ENCODE data around the gene SPEF1. TPM values are rescaled to one million over a fixed set of nuclear protein-coding genes. Genes with fewer than 3 reads are reported as not detected.

The SPEF1 gene
- total and polyA plus RNA-seq, 2 of the 13 experiments (the other 11 are each of a cell fraction or from before 2014, with no cell fraction given), result 0.11 to 0.27 TPM

GRCh38 chr20:3767427-3768341 is 13.6 kb downstream of the SPEF1 start, which contains the start of gene ADISSP (continued):
- TF ChIP-seq, protein P1, sequence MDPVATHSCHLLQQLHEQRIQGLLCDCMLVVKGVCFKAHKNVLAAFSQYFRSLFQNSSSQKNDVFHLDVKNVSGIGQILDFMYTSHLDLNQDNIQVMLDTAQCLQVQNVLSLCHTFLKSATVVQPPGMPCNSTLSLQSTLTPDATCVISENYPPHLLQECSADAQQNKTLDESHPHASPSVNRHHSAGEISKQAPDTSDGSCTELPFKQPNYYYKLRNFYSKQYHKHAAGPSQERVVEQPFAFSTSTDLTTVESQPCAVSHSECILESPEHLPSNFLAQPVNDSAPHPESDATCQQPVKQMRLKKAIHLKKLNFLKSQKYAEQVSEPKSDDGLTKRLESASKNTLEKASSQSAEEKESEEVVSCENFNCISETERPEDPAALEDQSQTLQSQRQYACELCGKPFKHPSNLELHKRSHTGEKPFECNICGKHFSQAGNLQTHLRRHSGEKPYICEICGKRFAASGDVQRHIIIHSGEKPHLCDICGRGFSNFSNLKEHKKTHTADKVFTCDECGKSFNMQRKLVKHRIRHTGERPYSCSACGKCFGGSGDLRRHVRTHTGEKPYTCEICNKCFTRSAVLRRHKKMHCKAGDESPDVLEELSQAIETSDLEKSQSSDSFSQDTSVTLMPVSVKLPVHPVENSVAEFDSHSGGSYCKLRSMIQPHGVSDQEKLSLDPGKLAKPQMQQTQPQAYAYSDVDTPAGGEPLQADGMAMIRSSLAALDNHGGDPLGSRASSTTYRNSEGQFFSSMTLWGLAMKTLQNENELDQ (CRISPR knock-in tag; IDR thresholded peaks at IDR 0.05; ENCODE audit: borderline replicate concordance), result peak; percentile 72; the same call in 1 of the 2 replicates
- TF ChIP-seq HOXA5 (CRISPR knock-in tag; IDR thresholded peaks at IDR 0.05), result peak; percentile 90; the same call in 1 of the 2 replicates
- no peak for TF ChIP-seq ZNF12 (CRISPR knock-in tag; IDR thresholded peaks at IDR 0.05)
- 0 out of 2 replicates have a peak, but pooled peaks have one; percentile 21 for TF ChIP-seq ZNF335 (CRISPR knock-in tag; IDR thresholded peaks at IDR 0.05)
- TF ChIP-seq ZSCAN20 (CRISPR knock-in tag; IDR thresholded peaks at IDR 0.05; ENCODE audit: borderline replicate concordance), result 0 out of 2 replicates have a peak, but pooled peaks have one; percentile 78
- no peak for TF ChIP-seq PBX2 (CRISPR knock-in tag; IDR thresholded peaks at IDR 0.05)
- TF ChIP-seq, protein P2, sequence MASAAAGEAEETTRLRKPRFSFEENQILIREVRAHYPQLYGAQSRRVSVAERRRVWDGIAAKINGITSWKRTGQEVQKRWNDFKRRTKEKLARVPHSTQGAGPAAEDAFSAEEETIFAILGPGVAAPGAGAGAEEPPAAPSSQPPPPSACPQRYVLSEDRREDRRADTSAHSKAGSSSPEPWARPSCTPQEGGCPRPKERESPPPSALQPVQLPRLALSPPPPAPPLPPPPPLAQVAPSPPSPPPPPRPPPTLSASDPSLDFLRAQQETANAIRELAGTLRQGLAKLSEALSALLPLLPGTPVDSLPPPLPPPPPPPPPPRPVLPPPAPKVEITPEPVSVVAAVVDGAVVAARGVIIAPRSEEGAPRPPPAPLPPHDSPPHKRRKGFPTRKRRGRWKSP (CRISPR knock-in tag; IDR thresholded peaks at IDR 0.05), result peak; percentile 93
- peak; percentile 94; the same call in 1 of the 2 replicates for TF ChIP-seq ZNF138 (CRISPR knock-in tag; IDR thresholded peaks at IDR 0.05; ENCODE audit: low read depth)
- TF ChIP-seq ZBTB20 (CRISPR knock-in tag; IDR thresholded peaks at IDR 0.05; ENCODE audit: borderline replicate concordance, low read depth), result peak; percentile 12
- no peak for TF ChIP-seq KAT2B (IDR thresholded peaks at IDR 0.05; ENCODE audit: borderline replicate concordance, low read depth, low read length)
- TF ChIP-seq ZNF513 (CRISPR knock-in tag; conservative IDR thresholded peaks at IDR 0.05), result peak; percentile 82; the same call in 1 of the 2 replicates
- no peak for TF ChIP-seq ZNF282 (IDR thresholded peaks at IDR 0.05; ENCODE audit: partially characterized antibody)
- TF ChIP-seq, protein P3, sequence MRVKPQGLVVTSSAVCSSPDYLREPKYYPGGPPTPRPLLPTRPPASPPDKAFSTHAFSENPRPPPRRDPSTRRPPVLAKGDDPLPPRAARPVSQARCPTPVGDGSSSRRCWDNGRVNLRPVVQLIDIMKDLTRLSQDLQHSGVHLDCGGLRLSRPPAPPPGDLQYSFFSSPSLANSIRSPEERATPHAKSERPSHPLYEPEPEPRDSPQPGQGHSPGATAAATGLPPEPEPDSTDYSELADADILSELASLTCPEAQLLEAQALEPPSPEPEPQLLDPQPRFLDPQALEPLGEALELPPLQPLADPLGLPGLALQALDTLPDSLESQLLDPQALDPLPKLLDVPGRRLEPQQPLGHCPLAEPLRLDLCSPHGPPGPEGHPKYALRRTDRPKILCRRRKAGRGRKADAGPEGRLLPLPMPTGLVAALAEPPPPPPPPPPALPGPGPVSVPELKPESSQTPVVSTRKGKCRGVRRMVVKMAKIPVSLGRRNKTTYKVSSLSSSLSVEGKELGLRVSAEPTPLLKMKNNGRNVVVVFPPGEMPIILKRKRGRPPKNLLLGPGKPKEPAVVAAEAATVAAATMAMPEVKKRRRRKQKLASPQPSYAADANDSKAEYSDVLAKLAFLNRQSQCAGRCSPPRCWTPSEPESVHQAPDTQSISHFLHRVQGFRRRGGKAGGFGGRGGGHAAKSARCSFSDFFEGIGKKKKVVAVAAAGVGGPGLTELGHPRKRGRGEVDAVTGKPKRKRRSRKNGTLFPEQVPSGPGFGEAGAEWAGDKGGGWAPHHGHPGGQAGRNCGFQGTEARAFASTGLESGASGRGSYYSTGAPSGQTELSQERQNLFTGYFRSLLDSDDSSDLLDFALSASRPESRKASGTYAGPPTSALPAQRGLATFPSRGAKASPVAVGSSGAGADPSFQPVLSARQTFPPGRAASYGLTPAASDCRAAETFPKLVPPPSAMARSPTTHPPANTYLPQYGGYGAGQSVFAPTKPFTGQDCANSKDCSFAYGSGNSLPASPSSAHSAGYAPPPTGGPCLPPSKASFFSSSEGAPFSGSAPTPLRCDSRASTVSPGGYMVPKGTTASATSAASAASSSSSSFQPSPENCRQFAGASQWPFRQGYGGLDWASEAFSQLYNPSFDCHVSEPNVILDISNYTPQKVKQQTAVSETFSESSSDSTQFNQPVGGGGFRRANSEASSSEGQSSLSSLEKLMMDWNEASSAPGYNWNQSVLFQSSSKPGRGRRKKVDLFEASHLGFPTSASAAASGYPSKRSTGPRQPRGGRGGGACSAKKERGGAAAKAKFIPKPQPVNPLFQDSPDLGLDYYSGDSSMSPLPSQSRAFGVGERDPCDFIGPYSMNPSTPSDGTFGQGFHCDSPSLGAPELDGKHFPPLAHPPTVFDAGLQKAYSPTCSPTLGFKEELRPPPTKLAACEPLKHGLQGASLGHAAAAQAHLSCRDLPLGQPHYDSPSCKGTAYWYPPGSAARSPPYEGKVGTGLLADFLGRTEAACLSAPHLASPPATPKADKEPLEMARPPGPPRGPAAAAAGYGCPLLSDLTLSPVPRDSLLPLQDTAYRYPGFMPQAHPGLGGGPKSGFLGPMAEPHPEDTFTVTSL (CRISPR knock-in tag; IDR thresholded peaks at IDR 0.05; ENCODE audit: borderline replicate concordance), result 0 out of 2 replicates have a peak, but pooled peaks have one; percentile 44
- TF ChIP-seq ZNF766 (CRISPR knock-in tag; IDR thresholded peaks at IDR 0.05; ENCODE audit: borderline replicate concordance), result peak; percentile 93
- TF ChIP-seq RFX3 (CRISPR knock-in tag; IDR thresholded peaks at IDR 0.05), result no peak
